ENCODE data around the gene HDDC2.
"Not testable (repeated sequence)": the region's sequence is repeated elsewhere in the genome, so short reads cannot be mapped to it uniquely, and the experiment has no call there.

Gene HDDC2

DNA sequence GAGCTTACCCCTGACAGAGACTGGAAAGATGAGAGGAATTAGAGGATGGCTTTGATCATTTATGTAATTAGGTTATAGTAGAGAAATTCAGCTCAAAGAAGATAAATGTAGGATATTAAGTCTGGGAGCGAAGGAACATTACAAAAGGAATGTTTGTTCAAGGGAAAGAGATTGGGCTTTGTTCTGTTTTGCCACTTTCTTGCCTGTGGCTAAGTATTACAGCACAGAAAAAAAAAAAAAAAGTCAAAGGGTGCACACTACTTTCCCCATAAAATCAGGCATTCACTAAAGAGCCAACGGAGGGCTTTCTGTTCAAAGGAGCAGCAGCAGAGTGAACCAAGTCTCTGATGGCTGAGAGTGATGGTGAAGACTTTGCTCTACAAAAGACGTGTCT, 5.0 kb upstream of the HDDC2 start:
- DNase-seq (ENCODE audit: low spot score): no peak

DNA sequence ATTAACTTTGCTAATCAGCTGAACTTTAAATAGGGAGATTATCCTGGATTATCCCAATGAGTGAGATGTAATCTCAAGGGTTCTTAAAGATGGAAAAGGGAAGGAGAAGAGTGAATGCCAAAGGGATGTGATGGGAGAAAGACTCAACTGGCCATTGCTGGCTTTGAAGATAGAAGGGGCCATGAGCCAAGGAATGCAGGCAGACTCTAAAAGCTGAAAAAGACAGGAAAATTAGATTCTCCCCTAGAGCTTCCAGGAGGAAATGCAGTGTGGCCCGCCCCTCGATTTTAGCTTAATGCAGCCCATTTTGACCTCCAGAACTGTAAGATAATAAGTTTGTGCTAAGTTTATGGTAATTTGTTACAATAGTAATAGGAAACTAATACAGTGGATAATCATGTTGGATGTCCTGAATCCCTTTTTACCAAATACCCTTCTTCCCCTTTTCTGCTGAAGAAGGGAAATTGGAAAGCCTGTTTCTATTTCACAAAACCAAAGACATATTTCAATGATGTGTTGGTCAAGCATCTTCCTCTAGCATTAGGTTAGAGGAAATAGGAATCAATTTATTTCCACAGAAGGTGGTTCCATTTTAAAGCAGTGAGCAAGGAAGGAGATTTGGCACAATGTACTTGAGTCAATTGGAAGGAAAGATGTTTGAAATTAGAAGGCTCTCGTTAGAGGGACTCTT, 3.3 kb upstream of the HDDC2 start:
- no peak for DNase-seq (ENCODE audit: low spot score)

- no peak for DNase-seq (ENCODE audit: low spot score)
Measured at GRCh38 chr6:125303512-125303854, 1.7 kb upstream of the HDDC2 start.

DNA sequence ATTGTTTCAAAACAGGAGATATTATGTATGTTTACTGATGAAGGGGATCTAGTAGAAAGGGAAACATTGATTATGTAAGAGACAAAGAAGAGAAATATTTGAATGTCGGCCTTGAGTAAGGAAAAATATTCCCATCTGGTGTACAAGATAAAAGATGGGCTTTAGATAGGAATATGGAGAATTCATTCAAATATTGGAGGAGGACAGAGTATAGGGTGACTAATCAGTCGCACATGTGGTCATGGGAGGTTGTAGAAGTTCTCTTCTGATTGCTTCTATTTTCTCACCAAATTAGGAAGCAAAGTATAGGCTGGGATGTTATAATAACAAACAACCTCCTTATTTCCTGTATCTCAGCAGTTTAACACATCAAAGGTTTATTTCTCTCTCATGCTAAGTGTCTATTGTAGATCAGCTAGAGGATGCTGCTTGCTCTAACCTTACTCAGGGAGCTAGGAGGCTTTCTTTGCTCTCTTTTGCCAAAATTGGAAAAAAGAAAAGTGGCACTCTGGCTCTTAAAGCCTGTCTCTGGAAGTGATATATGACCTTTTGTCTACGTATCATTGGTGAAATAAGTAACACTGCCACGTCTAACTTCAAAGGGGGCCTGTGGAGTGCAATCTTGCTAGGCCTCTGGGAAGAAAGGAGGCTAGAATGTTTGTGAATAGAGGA, 1.2 kb upstream of the HDDC2 start:
- DNase-seq (ENCODE audit: low spot score): peak; percentile 34

GRCh38 chr6:125300992-125301434, 754 bp downstream of the HDDC2 start:
- no peak for DNase-seq (ENCODE audit: low spot score)

GRCh38 chr6:125299257-125299656, 2.5 kb downstream of the HDDC2 start:
- peak; percentile 20 for DNase-seq (ENCODE audit: low spot score)

DNA sequence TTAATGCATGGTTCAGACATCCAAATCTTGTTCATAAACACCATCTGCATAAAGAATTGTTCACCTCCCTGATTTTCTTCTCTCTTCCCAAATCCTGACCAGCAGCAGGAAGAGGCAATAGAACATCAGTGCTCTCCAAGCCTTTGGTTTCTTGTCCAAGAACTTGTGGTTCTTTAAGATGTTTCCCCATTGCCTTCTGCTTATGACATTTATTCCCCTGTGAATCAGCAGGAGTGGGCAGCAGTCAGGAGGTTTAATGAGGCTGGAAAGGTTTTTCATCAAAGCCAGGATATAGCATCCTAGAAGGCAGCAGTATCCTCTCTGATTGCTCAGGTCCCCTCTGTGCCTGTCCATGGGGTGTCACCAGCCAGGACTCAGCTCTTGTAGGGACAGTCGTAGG, 5.3 kb downstream of the HDDC2 start:
- no peak for DNase-seq (ENCODE audit: low spot score)

DNA sequence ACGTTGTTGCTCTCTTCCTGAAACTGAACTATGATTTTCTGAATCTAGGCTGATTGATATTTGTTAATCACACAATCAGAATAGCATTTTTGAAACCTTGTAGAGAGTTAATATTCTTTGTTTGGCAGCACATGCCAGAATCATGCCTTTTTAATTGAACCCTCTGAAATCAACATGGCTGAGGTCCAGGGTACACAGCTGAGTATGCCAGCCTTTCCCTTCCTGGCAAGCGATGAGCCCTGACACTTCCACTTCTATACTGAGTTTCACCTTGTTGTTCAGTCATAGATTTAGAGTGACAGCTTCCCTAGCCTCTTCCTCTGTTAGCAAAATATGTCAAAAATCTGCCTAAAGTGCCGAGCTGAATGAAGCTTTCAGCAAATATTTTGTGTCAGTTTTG, 6.8 kb downstream of the HDDC2 start:
- no peak for DNase-seq (ENCODE audit: low spot score)

GRCh38 chr6:125294036-125294435, 7.7 kb downstream of the HDDC2 start:
- DNase-seq (ENCODE audit: low spot score): no peak

DNA sequence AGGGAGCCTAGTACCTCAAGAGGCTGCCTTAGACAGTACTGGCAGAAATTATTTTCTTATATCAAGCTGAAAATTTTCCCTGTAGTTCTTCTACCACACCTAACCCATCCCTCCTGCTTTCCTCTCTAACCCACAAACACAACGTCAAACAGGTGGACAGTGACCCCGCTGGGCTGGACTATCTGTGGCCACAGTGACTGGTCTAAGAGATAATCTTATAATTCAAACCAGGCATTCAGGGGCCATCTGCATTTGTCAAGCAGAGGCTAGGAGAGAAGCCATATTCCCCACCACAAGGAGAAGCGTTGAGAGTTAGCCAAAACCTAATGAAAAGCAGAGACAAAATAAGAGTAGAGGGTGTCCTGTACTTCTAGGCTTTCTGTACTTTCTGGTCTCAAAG, 8.2 kb downstream of the HDDC2 start:
- no peak for DNase-seq (ENCODE audit: low spot score)

DNA sequence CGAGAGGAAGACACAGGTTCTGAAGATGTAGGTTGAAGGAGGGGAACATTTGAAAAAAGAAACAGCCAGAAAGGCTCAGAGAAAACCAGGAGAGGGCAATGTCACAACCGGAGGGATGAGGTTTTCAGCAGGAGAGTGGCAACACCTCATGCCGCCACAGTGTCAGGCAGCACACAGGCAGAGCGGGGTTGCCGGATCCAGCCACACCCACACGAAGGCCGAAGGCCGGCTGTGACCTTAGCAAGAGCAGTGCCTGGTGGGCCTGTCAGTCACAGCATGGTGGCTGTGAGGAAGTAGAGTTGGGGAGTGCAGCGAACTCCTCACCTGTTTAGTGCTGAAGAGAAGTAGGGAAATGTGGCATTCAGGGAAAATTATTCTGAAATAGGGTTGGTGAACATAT, 14.0 kb downstream of the HDDC2 start:
- DNase-seq (ENCODE audit: low spot score): no peak

- no peak for DNase-seq (ENCODE audit: low spot score)
Measured at GRCh38 chr6:125285936-125286335, 15.8 kb downstream of the HDDC2 start.

GRCh38 chr6:125285353-125285752, 16.4 kb downstream of the HDDC2 start:
- no peak for DNase-seq (ENCODE audit: low spot score)

DNA sequence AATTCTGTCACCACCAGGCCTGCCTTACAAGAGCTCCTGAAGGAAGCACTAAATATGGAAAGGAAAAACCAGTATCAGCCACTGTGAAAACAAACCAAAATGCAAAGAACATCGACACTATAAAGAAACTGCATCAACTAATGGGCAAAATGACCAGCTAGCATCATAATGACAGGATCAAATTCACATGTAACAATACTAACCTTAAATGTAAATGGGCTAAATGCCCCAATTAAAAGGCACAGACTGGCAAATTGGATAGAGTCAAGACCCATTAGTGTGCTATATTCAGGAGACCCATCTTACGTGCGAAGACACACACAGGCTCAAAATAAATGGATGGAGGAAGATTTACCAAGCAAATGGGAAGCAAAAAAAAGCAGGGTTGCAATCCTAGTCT, 19.3 kb downstream of the HDDC2 start:
- DNase-seq (ENCODE audit: low spot score): not testable (repeated sequence)

- not testable (repeated sequence) for DNase-seq (ENCODE audit: low spot score)
Measured at GRCh38 chr6:125280370-125281035, 21.3 kb downstream of the HDDC2 start.

DNA sequence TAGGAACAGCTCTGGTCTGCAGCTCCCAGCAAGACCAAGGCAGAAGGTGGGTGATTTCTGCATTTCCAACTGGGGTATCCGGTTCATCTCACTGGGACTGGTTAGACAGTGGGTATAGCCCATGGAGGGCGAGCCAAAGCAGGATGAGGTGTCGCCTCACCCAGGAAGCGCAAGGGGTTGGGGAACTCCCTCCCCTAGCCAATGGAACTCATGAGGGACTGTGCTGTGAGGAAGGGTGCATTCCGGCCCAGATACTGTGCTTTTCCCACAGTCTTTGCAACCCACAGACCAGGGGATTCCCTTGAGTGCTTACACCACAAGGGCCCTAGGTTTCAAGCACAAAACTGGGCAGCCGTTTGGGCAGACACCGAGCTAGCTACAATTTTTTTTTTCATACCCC, 21.8 kb downstream of the HDDC2 start:
- DNase-seq (ENCODE audit: low spot score): no peak

DNA sequence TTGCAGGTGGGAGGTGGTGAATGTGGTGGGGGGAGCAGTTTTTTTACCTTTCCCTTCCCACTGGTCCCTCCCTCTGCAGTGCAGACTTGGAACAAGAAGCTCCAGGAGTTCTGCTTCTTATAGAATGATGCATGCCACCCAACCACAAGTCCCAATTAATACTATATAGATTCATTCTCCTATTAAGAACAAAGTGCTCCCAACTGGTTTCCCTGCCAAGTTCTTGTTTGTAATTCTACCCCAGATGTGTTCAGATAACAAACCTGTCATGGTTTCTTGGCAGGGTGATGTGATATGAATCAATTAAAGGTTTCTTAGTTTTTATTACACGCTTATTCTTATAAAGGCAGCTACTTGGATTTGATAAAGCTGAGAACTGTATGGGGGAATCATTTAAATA, 23.9 kb downstream of the HDDC2 start:
- DNase-seq (ENCODE audit: low spot score): no peak

GRCh38 chr6:125275779-125276178, 26.0 kb downstream of the HDDC2 start:
- DNase-seq (ENCODE audit: low spot score): no peak

DNA sequence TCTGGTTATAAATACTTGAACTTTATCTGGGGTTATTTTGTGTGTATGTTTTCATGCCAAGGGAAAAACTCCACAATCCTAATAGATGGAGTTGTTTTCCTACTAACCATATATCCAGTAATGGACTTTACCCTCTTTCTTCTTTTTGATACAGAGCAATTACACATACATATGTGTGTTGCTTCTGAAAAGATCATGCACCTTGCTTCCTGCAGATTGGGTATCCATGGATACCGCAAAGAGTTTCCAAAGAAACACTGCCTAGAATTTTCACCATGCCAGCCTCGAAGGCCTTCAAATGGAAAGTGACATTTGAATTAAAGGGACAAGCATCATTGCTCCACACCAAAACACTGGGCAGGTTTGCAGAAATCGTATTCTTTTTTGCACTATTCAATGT, 26.8 kb downstream of the HDDC2 start:
- DNase-seq (ENCODE audit: low spot score): no peak

GRCh38 chr6:125273965-125274364, 27.8 kb downstream of the HDDC2 start:
- DNase-seq (ENCODE audit: low spot score): no peak

- no peak for DNase-seq (ENCODE audit: low spot score)
Measured at GRCh38 chr6:125273251-125273650, 28.5 kb downstream of the HDDC2 start.

GRCh38 chr6:125271486-125272159, 30.1 kb downstream of the HDDC2 start:
- no peak for DNase-seq (ENCODE audit: low spot score)

- DNase-seq (ENCODE audit: low spot score): no peak
Measured at GRCh38 chr6:125270380-125270779, 31.4 kb downstream of the HDDC2 start.
